ENCODE data around the gene CAPN12. TPM values are rescaled to one million over a fixed set of nuclear protein-coding genes. Genes with fewer than 3 reads are reported as not detected.

CAPN12 gene
- total RNA-seq, 4 donors from 2014 or later, result 0.42 TPM; not detected in 3

GRCh38 chr19:38709671-38710415, 34.4 kb downstream of the CAPN12 start:
- Histone ChIP-seq H3K9me3 (no peaks in the 10 kb centered on the region), H3K4me1 (peaks cover 67 to 70% of the 10 kb centered on the region in 2 donors), H3K27me3 (no peaks in the 10 kb centered on the region), H3K4me3 (no peak overlapping the region), H3K36me3 (peaks cover 0 to 61% of the 10 kb centered on the region in 2 donors), H3K27ac (peak overlapping the region; percentile 75 to 96 (median 89))
- ATAC-seq (no peak), DNase-seq (no peak)
- in situ Hi-C loops (cut with MboI; ENCODE audit: low sequenced_read_pairs in 4 of 4) (no loop called here), intact Hi-C loops (cut with DNase I; ENCODE audit: low total_unique reads) (loop anchor here (5.0 to 10.0 kb wide), 3 partner anchors 65 to 325 kb away; partner anchors contain the start of genes ACTN4, GGN and SPRED3)
- TF ChIP-seq POLR2A (IDR thresholded peaks at IDR 0.05), result no peak
- no peak for TF ChIP-seq CTCF (IDR thresholded peaks at IDR 0.05 in 4 of 5, conservative IDR thresholded peaks at IDR 0.05 in 1 of 5)

GRCh38 chr19:38709119-38709518, 35.2 kb downstream of the CAPN12 start:
- Histone ChIP-seq H3K36me3 (peaks cover 0 to 67% of the 10 kb centered on the region in 2 donors), H3K27ac (peak overlapping the region; percentile 60 to 96 (median 82))
- in situ Hi-C loops (cut with MboI; ENCODE audit: low sequenced_read_pairs in 4 of 4), result no loop called here

GRCh38 chr19:38708413-38709024, 35.8 kb downstream of the CAPN12 start:
- Histone ChIP-seq H3K27me3 (no peaks in the 10 kb centered on the region), H3K4me1 (peaks cover 54 to 57% of the 10 kb centered on the region in 2 donors), H3K4me3 (no peak overlapping the region), H3K9me3 (no peaks in the 10 kb centered on the region), H3K36me3 (peaks cover 0 to 70% of the 10 kb centered on the region in 2 donors), H3K27ac (peak overlapping the region; percentile 60 to 96 (median 82))
- no peak for DNase-seq
- ATAC-seq, result no peak
- in situ Hi-C loops (cut with MboI; ENCODE audit: low sequenced_read_pairs in 4 of 4) (no loop called here), intact Hi-C loops (cut with DNase I; ENCODE audit: low total_unique reads) (no loop called here)
- no peak for TF ChIP-seq POLR2A (IDR thresholded peaks at IDR 0.05)
- no peak for TF ChIP-seq CTCF (IDR thresholded peaks at IDR 0.05 in 4 of 5, conservative IDR thresholded peaks at IDR 0.05 in 1 of 5)

More at GRCh38 chr19:38709119-38709518, 35.2 kb downstream of the CAPN12 start:
- no peak for ATAC-seq
- no peak for DNase-seq
- TF ChIP-seq CTCF (IDR thresholded peaks at IDR 0.05 in 4 of 5, conservative IDR thresholded peaks at IDR 0.05 in 1 of 5) (no peak), POLR2A (IDR thresholded peaks at IDR 0.05) (no peak)
- H3K27me3 ChIP-seq, result no peaks in the 10 kb centered on the region
- no peak overlapping the region for H3K4me3 ChIP-seq
- H3K9me3 ChIP-seq, result no peaks in the 10 kb centered on the region
- intact Hi-C loops (cut with DNase I; ENCODE audit: low total_unique reads), result no loop called here
- H3K4me1 ChIP-seq, result peaks cover 60 to 63% of the 10 kb centered on the region in 2 donors

GRCh38 chr19:38707512-38708114, 36.7 kb downstream of the CAPN12 start:
- intact Hi-C loops (cut with DNase I; ENCODE audit: low total_unique reads), result no loop called here

More at GRCh38 chr19:38707512-38708114, 36.7 kb downstream of the CAPN12 start:
- in situ Hi-C loops (cut with MboI; ENCODE audit: low sequenced_read_pairs in 4 of 4), result no loop called here
- TF ChIP-seq POLR2A (IDR thresholded peaks at IDR 0.05) (no peak), CTCF (IDR thresholded peaks at IDR 0.05 in 4 of 5, conservative IDR thresholded peaks at IDR 0.05 in 1 of 5) (no peak)
- H3K27me3 ChIP-seq, result no peaks in the 10 kb centered on the region
- no peaks in the 10 kb centered on the region for H3K9me3 ChIP-seq
- H3K27ac ChIP-seq, result peak overlapping the region; percentile 60 to 96 (median 82)
- no peak overlapping the region for H3K4me3 ChIP-seq
- peaks cover 0 to 70% of the 10 kb centered on the region in 2 donors for H3K36me3 ChIP-seq
- ATAC-seq (peak in 1 of 2 donors; percentile 17), DNase-seq (no peak)
- peaks cover 45 to 51% of the 10 kb centered on the region in 2 donors for H3K4me1 ChIP-seq
